Measurements from ENCODE around the gene KCNAB2. TPM values are rescaled to one million over a fixed set of nuclear protein-coding genes. Genes with fewer than 3 reads are reported as not detected.

Gene KCNAB2
- total RNA-seq, 1 experiment from 2014 or later = 10.3 TPM

- POLR2A ChIA-PET = no interaction called here
Measured at GRCh38 chr1:6037338-6037762, 8.3 kb upstream of the KCNAB2 start.

More at GRCh38 chr1:6037338-6037762, 8.3 kb upstream of the KCNAB2 start:
- Mint-ChIP-seq H3K36me3 (no peaks in the 10 kb centered on the region), H3K9me3 (no peaks in the 10 kb centered on the region), H3K27ac (no peak overlapping the region), H3K4me1 (peaks cover 17% of the 10 kb centered on the region), H3K27me3 (ENCODE audit: low read depth) (peaks cover 4% of the 10 kb centered on the region), H3K4me3 (no peak overlapping the region)
- ATAC-seq (no peak), DNase-seq (ENCODE audit: low spot score) (no peak)
- CTCF ChIA-PET = interaction anchor here (1.0 to 1.5 kb wide), 4 partner anchors 10 to 115 kb away, joined by 3 to 5 read pairs (median 4); no protein-coding TSS in a partner anchor
- TF ChIP-seq OVOL2 (CRISPR knock-in tag; IDR thresholded peaks at IDR 0.05; ENCODE audit: borderline replicate concordance) (no peak), MAX (CRISPR knock-in tag; IDR thresholded peaks at IDR 0.05) (no peak), ARID4B (CRISPR knock-in tag; IDR thresholded peaks at IDR 0.05; ENCODE audit: borderline replicate concordance) (no peak), ZSCAN18 (CRISPR knock-in tag; IDR thresholded peaks at IDR 0.05) (no peak), USF1 (CRISPR knock-in tag; IDR thresholded peaks at IDR 0.05) (no peak), SOX15 (CRISPR knock-in tag; IDR thresholded peaks at IDR 0.05) (no peak), IRF2 (CRISPR knock-in tag; IDR thresholded peaks at IDR 0.05; ENCODE audit: borderline replicate concordance, low read depth) (no peak), ATF3 (CRISPR knock-in tag; conservative IDR thresholded peaks at IDR 0.05) (no peak), ATF6 (CRISPR knock-in tag; IDR thresholded peaks at IDR 0.05) (no peak), E2F4 (CRISPR knock-in tag; IDR thresholded peaks at IDR 0.05; ENCODE audit: borderline replicate concordance, low read depth) (no peak), IRF1 (CRISPR knock-in tag; IDR thresholded peaks at IDR 0.05) (no peak), KAT7 (CRISPR knock-in tag; IDR thresholded peaks at IDR 0.05; ENCODE audit: borderline replicate concordance) (no peak), NR2C2 (CRISPR knock-in tag; IDR thresholded peaks at IDR 0.05) (no peak), SMAD3 (CRISPR knock-in tag; IDR thresholded peaks at IDR 0.05; ENCODE audit: borderline replicate concordance) (no peak), ZNF138 (CRISPR knock-in tag; conservative IDR thresholded peaks at IDR 0.05) (no peak), HMGXB4 (CRISPR knock-in tag; IDR thresholded peaks at IDR 0.05) (no peak), MXD4 (CRISPR knock-in tag; IDR thresholded peaks at IDR 0.05; ENCODE audit: borderline replicate concordance) (no peak), FOXK1 (CRISPR knock-in tag; IDR thresholded peaks at IDR 0.05) (no peak)

Measured in WTC11 (cell line).